ENCODE data around the gene TRAPPC12. TPM values are rescaled to one million over a fixed set of nuclear protein-coding genes. Genes with fewer than 3 reads are reported as not detected.

The TRAPPC12 gene
- total and polyA plus RNA-seq, 8 donors, result 46.6 to 158 (median 70.7) TPM

DNA sequence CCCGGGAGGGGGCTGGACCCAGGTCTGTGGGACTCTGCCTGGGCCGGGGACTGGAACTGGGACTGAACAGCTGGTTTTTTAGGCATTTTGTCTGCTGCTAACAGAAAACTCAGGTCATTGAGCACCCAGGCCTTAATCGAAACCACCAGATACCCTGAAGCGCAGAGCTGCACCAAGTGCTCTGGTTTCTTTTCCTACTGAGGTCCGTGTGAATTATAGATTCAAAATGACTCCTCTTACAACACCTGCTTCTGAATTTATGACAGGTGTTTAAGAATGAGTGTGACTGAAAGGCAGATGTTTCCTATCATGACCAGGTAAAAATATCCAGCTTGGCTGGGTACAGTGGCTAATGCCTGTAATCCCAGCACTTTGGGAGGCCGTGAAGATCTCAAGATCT, 47.8 kb downstream of the TRAPPC12 start:
- TF ChIP-seq POLR2AphosphoS5 (IDR thresholded peaks at IDR 0.05) (no peak), POLR2A (IDR thresholded peaks at IDR 0.05) (no peak), EP300 (IDR thresholded peaks at IDR 0.05) (no peak)
- TF ChIP-seq, protein P1, sequence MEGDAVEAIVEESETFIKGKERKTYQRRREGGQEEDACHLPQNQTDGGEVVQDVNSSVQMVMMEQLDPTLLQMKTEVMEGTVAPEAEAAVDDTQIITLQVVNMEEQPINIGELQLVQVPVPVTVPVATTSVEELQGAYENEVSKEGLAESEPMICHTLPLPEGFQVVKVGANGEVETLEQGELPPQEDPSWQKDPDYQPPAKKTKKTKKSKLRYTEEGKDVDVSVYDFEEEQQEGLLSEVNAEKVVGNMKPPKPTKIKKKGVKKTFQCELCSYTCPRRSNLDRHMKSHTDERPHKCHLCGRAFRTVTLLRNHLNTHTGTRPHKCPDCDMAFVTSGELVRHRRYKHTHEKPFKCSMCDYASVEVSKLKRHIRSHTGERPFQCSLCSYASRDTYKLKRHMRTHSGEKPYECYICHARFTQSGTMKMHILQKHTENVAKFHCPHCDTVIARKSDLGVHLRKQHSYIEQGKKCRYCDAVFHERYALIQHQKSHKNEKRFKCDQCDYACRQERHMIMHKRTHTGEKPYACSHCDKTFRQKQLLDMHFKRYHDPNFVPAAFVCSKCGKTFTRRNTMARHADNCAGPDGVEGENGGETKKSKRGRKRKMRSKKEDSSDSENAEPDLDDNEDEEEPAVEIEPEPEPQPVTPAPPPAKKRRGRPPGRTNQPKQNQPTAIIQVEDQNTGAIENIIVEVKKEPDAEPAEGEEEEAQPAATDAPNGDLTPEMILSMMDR (IDR thresholded peaks at IDR 0.05), result no peak
- no peak for DNase-seq
- Histone ChIP-seq H3K27ac (no peak overlapping the region), H3K9me3 (no peaks in the 10 kb centered on the region), H3K4me3 (no peak overlapping the region), H3K36me3 (peaks cover 39 to 96% (median 88%) of the 10 kb centered on the region in 4 donors), H3K4me1 (peaks cover 0 to 5% (median 2%) of the 10 kb centered on the region in 4 donors), H3K27me3 (no peaks in the 10 kb centered on the region)
- WGBS, 5 donors, result 82 to 93% (median 87%) methylated on average over 6 of the region's 6 CpGs
- intact Hi-C loops (cut with DNase I; ENCODE audit: low total_unique reads), result no loop called here

GRCh38 chr2:3428577-3428976, 49.1 kb downstream of the TRAPPC12 start:
- Histone ChIP-seq H3K27ac (no peak overlapping the region), H3K36me3 (peaks cover 27 to 96% (median 87%) of the 10 kb centered on the region in 4 donors), H3K9me3 (no peaks in the 10 kb centered on the region), H3K4me3 (no peak overlapping the region), H3K27me3 (no peaks in the 10 kb centered on the region), H3K4me1 (peaks cover 0 to 5% (median 2%) of the 10 kb centered on the region in 4 donors)
- 87 to 95% (median 91%) methylated on average over 10 of the region's 10 CpGs for WGBS, 5 donors
- TF ChIP-seq EP300 (IDR thresholded peaks at IDR 0.05) (no peak), POLR2AphosphoS5 (IDR thresholded peaks at IDR 0.05) (no peak), POLR2A (IDR thresholded peaks at IDR 0.05) (no peak)
- TF ChIP-seq, protein P1 (IDR thresholded peaks at IDR 0.05), result no peak
- no peak for DNase-seq
- intact Hi-C loops (cut with DNase I; ENCODE audit: low total_unique reads), result no loop called here

DNA sequence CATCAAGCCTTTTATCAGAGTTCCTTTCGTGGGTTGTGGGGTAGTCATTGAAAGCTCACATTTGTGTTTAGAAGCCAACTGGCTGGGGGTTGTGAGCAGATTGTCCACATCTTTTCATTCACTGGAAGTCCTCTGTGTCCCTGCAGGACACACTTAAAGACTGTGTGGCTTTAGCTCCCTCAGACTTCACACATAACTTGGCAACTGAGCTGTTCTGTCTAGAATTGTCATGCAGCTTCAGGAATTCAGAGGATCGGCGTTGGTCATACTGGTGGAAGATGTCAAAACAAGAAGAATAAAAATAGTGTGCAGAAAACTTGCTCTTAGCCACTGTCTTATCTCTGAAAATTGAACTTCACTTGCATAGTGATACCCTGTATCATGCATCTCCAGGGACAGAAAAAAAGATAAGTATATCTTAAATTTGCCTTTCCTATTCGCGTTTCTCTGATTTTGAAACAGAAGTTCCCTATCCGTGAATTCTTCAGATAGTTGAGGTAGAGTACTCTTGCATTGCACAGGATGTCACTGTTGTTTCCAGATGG, 49.6 kb downstream of the TRAPPC12 start:
- no peak overlapping the region for H3K4me3 ChIP-seq
- 72 to 84% (median 75%) methylated on average over 6 of the region's 6 CpGs for WGBS, 5 donors
- H3K27me3 ChIP-seq, result no peaks in the 10 kb centered on the region
- TF ChIP-seq, protein P1 (IDR thresholded peaks at IDR 0.05), result no peak
- TF ChIP-seq POLR2AphosphoS5 (IDR thresholded peaks at IDR 0.05) (no peak), EP300 (IDR thresholded peaks at IDR 0.05) (no peak), POLR2A (IDR thresholded peaks at IDR 0.05) (no peak)
- intact Hi-C loops (cut with DNase I; ENCODE audit: low total_unique reads), result no loop called here
- H3K27ac ChIP-seq, result no peak overlapping the region
- peaks cover 0 to under 1% (median under 1%) of the 10 kb centered on the region in 4 donors for H3K4me1 ChIP-seq
- DNase-seq, result no peak
- H3K9me3 ChIP-seq, result no peaks in the 10 kb centered on the region
- peaks cover 27 to 96% (median 88%) of the 10 kb centered on the region in 4 donors for H3K36me3 ChIP-seq

DNA sequence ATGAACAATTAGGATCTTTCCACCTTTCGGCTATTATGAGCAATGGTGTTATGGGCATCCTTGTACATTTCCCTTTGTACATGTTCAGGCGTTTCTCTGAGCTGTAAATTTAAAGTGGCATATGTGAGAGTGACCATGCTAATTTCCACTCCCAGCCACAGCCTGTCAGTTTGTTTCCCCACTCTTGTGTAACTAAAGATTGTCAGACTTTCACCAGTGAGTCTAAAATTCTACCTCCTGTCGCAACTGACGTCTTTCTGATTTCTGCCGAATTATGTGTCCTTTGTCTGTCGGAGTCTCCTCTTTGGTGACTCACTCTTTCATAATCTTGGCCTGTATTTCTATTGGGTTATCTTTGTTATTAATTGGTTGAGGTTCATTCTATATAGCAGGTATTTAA, 50.7 kb downstream of the TRAPPC12 start:
- TF ChIP-seq POLR2A (IDR thresholded peaks at IDR 0.05) (no peak), POLR2AphosphoS5 (IDR thresholded peaks at IDR 0.05) (no peak), EP300 (IDR thresholded peaks at IDR 0.05) (no peak)
- TF ChIP-seq, protein P1 (IDR thresholded peaks at IDR 0.05), result no peak
- Histone ChIP-seq H3K36me3 (peaks cover 24 to 96% (median 89%) of the 10 kb centered on the region in 4 donors), H3K27ac (no peak overlapping the region), H3K4me1 (no peaks in the 10 kb centered on the region), H3K4me3 (no peak overlapping the region), H3K9me3 (no peaks in the 10 kb centered on the region), H3K27me3 (no peaks in the 10 kb centered on the region)
- intact Hi-C loops (cut with DNase I; ENCODE audit: low total_unique reads), result no loop called here
- 82 to 91% (median 90%) methylated on average over 6 of the region's 6 CpGs for WGBS, 5 donors
- no peak for DNase-seq
